ENCODE data around the gene CFDP1. TPM values are rescaled to one million over a fixed set of nuclear protein-coding genes. Genes with fewer than 3 reads are reported as not detected.

Gene CFDP1
- total and polyA plus RNA-seq, 8 donors, result 43.4 to 151 (median 134) TPM

DNA sequence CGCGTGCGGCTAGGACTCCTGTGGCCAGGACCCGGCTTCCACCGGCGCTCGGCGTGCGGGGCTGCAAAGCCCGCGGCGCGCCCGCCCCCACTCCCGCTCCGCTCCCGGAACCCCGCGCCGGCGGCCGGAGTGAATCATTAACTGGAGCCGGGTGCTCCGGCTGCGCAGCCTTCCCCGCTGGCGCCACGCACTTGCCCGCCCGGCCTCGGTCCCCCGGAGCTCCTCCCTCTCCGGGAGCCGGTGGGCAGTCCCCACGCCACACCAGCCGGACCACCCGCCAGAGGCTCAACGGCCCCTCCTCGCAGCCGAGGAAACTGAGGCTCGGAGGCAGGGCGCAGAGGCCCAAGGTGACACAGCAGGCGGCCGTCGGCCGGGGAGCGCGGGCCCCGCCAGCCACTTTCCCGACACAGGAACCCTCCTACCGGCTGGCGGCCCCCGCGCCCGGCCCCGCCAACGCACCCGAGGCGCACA lies 182.5 kb downstream of the CFDP1 start:
- Histone ChIP-seq H3K9me3 (no peaks in the 10 kb centered on the region), H3K27me3 (peaks cover 0 to 87% of the 10 kb centered on the region in 2 donors), H3K4me1 (peaks cover 58 to 94% of the 10 kb centered on the region in 2 donors), H3K4me3 (peak overlapping the region; percentile 58 to 92), H3K36me3 (no peaks in the 10 kb centered on the region), H3K27ac (peak overlapping the region; percentile 82 to 87)
- TF ChIP-seq, protein P1, sequence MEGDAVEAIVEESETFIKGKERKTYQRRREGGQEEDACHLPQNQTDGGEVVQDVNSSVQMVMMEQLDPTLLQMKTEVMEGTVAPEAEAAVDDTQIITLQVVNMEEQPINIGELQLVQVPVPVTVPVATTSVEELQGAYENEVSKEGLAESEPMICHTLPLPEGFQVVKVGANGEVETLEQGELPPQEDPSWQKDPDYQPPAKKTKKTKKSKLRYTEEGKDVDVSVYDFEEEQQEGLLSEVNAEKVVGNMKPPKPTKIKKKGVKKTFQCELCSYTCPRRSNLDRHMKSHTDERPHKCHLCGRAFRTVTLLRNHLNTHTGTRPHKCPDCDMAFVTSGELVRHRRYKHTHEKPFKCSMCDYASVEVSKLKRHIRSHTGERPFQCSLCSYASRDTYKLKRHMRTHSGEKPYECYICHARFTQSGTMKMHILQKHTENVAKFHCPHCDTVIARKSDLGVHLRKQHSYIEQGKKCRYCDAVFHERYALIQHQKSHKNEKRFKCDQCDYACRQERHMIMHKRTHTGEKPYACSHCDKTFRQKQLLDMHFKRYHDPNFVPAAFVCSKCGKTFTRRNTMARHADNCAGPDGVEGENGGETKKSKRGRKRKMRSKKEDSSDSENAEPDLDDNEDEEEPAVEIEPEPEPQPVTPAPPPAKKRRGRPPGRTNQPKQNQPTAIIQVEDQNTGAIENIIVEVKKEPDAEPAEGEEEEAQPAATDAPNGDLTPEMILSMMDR (IDR thresholded peaks at IDR 0.05), result no peak
- intact Hi-C loops (cut with DNase I), result no loop called here
- ATAC-seq (peak; percentile 45), DNase-seq (peak in 1 of 4 donors; percentile 86)

DNA sequence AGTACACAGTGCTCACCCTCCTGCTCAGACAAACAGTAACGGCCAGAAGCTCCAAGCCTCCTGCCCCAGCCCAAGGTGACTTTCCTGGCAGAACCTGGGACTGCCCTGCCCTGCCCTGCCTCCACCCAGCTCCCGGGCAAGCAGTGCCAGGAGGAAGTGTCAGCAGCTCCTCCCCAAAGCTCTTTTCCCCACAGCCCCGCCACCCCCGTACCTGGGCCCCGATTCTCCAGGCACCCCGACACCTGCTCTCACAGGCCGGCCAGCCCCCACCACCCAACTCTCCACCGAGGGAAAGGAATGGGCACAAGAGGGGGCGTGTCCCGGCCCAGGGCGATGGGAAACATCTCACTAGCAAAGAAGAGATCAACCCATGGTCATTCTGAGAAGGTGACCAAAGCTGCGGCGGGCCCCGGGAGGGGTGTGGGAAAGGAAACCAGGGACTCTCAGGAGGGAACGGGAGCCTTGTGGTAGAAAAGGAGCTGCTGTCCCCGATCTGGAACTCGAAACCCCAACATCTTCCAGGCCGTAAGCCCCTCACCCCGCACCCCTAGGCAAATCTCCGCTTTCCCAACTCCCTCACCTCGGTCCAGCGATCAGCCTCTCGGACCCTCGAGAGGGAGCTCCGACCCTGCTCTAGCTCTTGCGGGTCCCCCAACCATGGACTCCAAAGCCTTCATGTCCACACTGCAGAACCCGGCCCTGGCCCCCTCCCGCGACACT lies 183.1 kb downstream of the CFDP1 start:
- intact Hi-C loops (cut with DNase I), result no loop called here
- Histone ChIP-seq H3K4me3 (peak overlapping the region; percentile 58 to 92), H3K27ac (peak overlapping the region; percentile 82 to 87), H3K27me3 (peaks cover 0 to 81% of the 10 kb centered on the region in 2 donors), H3K9me3 (no peaks in the 10 kb centered on the region), H3K36me3 (no peaks in the 10 kb centered on the region), H3K4me1 (peaks cover 59 to 95% of the 10 kb centered on the region in 2 donors)
- DNase-seq (peak in 2 of 4 donors; percentile 70 to 84), ATAC-seq (peak; percentile 34)
- TF ChIP-seq, protein P1 (IDR thresholded peaks at IDR 0.05), result no peak

DNA sequence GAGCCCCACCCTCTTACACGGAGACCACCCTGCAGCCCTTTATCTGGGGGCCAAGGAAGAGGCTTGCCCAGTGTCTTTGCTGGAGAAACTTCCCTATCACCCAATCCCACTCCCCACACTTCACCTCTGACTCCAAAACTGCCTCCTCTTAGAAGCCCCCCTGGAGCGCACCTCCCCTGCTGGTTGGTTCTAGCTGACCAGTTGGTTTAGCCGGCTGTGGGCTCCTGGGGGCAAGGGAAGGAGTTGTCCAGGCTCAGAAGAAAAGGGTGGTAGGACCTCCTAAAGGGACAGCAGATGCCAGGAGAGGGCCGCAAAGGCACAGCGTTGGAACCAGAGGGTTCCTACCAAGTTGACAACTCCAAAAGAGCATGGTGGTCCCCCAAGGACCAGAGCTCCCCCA lies 183.9 kb downstream of the CFDP1 start:
- ATAC-seq, result no peak
- peaks cover 0 to 73% of the 10 kb centered on the region in 2 donors for H3K27me3 ChIP-seq
- DNase-seq, result no peak
- no peaks in the 10 kb centered on the region for H3K36me3 ChIP-seq
- peaks cover 61 to 95% of the 10 kb centered on the region in 2 donors for H3K4me1 ChIP-seq
- H3K27ac ChIP-seq, result peak overlapping the region; percentile 82 to 87
- intact Hi-C loops (cut with DNase I), result no loop called here
- H3K9me3 ChIP-seq, result no peaks in the 10 kb centered on the region
- peak overlapping the region in 1 of 2 donors; percentile 58 for H3K4me3 ChIP-seq
- TF ChIP-seq, protein P1 (IDR thresholded peaks at IDR 0.05), result no peak

DNA sequence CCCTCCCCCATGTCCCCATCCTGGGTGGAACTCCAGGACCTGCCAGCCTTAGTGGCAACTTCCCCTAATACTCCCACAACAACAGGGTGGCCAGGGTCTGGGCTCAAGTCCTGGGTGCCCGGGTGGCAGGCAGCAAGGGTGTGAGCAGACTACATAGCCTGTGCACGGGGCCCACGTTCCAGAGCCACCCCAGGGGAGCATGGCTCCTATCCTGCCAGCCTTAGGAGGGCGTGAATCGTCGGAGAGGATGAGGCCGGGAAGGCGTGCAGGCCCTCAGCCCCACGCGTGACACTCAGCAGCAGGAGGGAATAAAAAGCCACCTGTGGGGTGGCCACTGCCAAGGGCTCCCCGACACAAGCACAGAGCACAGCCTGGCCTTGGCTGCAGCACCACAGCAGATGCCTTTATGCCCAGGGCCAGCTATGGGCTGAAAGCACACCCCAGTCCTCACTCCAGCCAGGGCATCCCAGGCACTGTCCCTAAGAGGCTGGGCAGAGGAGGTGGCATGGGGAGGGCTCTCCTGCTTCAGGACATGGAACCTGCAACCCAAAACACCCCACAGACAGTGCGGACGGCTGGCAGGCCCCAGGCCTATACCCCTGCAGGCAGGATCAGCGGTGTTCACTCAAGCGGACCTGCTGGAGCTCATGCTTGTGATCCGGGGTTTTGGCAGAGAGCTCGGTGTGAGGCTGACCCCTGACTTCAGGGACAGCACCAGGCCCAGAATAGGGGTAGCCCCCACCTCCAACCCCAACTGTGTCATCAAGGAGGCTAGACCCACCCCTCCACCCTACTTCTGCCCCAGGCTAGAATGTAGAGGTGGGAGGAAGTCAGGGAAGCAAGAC lies 184.5 kb downstream of the CFDP1 start:
- intact Hi-C loops (cut with DNase I), result no loop called here
- H3K27ac ChIP-seq, result peak overlapping the region; percentile 82 to 91
- DNase-seq (no peak), ATAC-seq (no peak)
- no peaks in the 10 kb centered on the region for H3K36me3 ChIP-seq
- H3K4me1 ChIP-seq, result peaks cover 62 to 95% of the 10 kb centered on the region in 2 donors
- H3K9me3 ChIP-seq, result no peaks in the 10 kb centered on the region
- TF ChIP-seq, protein P1 (IDR thresholded peaks at IDR 0.05), result no peak
- H3K4me3 ChIP-seq, result no peak overlapping the region
- peaks cover 0 to 66% of the 10 kb centered on the region in 2 donors for H3K27me3 ChIP-seq

DNA sequence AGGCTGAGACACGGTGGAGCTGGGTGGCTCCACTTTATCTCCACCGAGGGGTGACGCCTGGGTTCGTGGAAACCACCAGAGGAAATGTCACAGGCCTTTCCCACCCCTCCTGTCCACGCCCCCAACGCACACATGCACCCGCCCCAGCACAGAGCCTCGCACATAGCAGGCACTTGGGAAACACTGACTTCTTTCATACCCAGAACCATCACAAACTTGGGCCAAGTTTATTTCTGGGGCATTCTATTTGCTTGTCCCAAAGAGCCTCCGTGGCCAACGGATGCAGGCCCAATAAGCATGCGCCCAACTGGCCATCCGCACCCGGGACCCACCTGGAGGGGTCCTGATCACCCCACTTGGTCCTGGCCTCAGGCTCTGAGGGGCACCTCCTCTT lies 185.2 kb downstream of the CFDP1 start:
- Histone ChIP-seq H3K27ac (peak overlapping the region; percentile 83 to 91), H3K36me3 (no peaks in the 10 kb centered on the region), H3K9me3 (no peaks in the 10 kb centered on the region), H3K27me3 (peaks cover 0 to 60% of the 10 kb centered on the region in 2 donors), H3K4me1 (peaks cover 59 to 95% of the 10 kb centered on the region in 2 donors), H3K4me3 (no peak overlapping the region)
- no peak for DNase-seq
- ATAC-seq, result no peak
- TF ChIP-seq, protein P1 (IDR thresholded peaks at IDR 0.05), result no peak
- intact Hi-C loops (cut with DNase I), result no loop called here

Measured in left lung (tissue), 10 donors.